Trophoblast cell (in vitro differentiated cells and primary cell): ENCODE results near the gene SLC20A1.

ENCODE experiments used
- DNase-seq, 2 donors: peaks; one replicate each; pipeline ENCODE4 v3.0.0-alpha.2; 2016
- H2AFZ ChIP-seq: 2 replicates; pipeline ENCODE4 v1.6.1; 2013; ENCODE audit warnings: low read length, moderate library complexity, mild to moderate bottlenecking; ENCODE audit not compliant: insufficient read depth, poor library complexity
- H2AK5ac ChIP-seq: 2 replicates; pipeline ENCODE4 v1.6.1; 2013; ENCODE audit warnings: mild to moderate bottlenecking, low read length
- H2BK120ac ChIP-seq: 2 replicates; pipeline ENCODE4 v1.6.1; 2013; ENCODE audit warnings: low read length, mild to moderate bottlenecking, moderate library complexity; ENCODE audit not compliant: insufficient read depth, poor library complexity
- H2BK12ac ChIP-seq: 2 replicates; pipeline ENCODE4 v1.6.1; 2013; ENCODE audit warnings: mild to moderate bottlenecking, low read length, moderate library complexity
- H2BK5ac ChIP-seq: 2 replicates; pipeline ENCODE4 v1.6.1; 2013; ENCODE audit warnings: low read length, low read depth, moderate library complexity, mild to moderate bottlenecking; ENCODE audit not compliant: poor library complexity
- H3K14ac ChIP-seq: 2 replicates; pipeline ENCODE4 v1.6.1; 2013; ENCODE audit warnings: mild to moderate bottlenecking, low read length
- H3K18ac ChIP-seq: 2 replicates; pipeline ENCODE4 v1.6.1; 2013; ENCODE audit warnings: mild to moderate bottlenecking, low read length
- H3K23ac ChIP-seq: 2 replicates; pipeline ENCODE4 v1.6.1; 2013; ENCODE audit warnings: low read length
- H3K27ac ChIP-seq: 2 replicates; pipeline ENCODE4 v1.5.1; 2013; ENCODE audit warnings: low read depth, mild to moderate bottlenecking, inconsistent platforms, low read length, moderate library complexity
- H3K27me3 ChIP-seq: 2 replicates; pipeline ENCODE4 v1.6.1; 2013; ENCODE audit warnings: inconsistent platforms, mild to moderate bottlenecking, low read length, moderate library complexity; ENCODE audit not compliant: insufficient read depth
- H3K36me3 ChIP-seq, 2 experiments: 1 replicate in 1 of 2; 2 replicates in 1 of 2; pipeline ENCODE4 v1.6.1; 2013; ENCODE audit warnings: low read length in 2 of 2, mild to moderate bottlenecking in 2 of 2, moderate library complexity in 1 of 2; ENCODE audit not compliant: insufficient read depth in 2 of 2, control insufficient read depth in 1 of 2
- H3K4ac ChIP-seq: 2 replicates; pipeline ENCODE4 v1.6.1; 2013; ENCODE audit warnings: low read depth, mild to moderate bottlenecking, low read length, moderate library complexity
- H3K4me1 ChIP-seq, 2 experiments: 1 replicate in 1 of 2; 2 replicates in 1 of 2; pipeline ENCODE4 v1.6.1; 2013; ENCODE audit warnings: low read length in 2 of 2, mild to moderate bottlenecking in 2 of 2, moderate library complexity in 1 of 2; ENCODE audit not compliant: insufficient read depth in 2 of 2, control insufficient read depth in 1 of 2
- H3K4me2 ChIP-seq: 2 replicates; pipeline ENCODE4 v1.6.1; 2013; ENCODE audit warnings: inconsistent platforms, mild to moderate bottlenecking, low read length, moderate library complexity
- H3K4me3 ChIP-seq: 2 replicates; pipeline ENCODE4 v1.5.1; 2013; ENCODE audit warnings: mild to moderate bottlenecking, low read depth, low read length, inconsistent platforms
- H3K79me1 ChIP-seq: one replicate; pipeline ENCODE4 v1.6.1; 2013; ENCODE audit warnings: low read length
- H3K79me2 ChIP-seq: 2 replicates; pipeline ENCODE4 v1.6.1; 2013; ENCODE audit warnings: low read length, mild to moderate bottlenecking; ENCODE audit not compliant: control insufficient read depth, insufficient read depth, poor library complexity
- H3K9ac ChIP-seq: 2 replicates; pipeline ENCODE4 v1.6.1; 2013; ENCODE audit warnings: mild to moderate bottlenecking, low read length
- H3K9me3 ChIP-seq: 2 replicates; pipeline ENCODE4 v1.6.1; 2013; ENCODE audit warnings: low read depth, mild to moderate bottlenecking, control low read depth, inconsistent platforms, low read length; ENCODE audit not compliant: insufficient read depth
- H4K12ac ChIP-seq: 2 replicates; pipeline ENCODE4 v1.6.1; 2013; ENCODE audit warnings: low read depth, mild to moderate bottlenecking, low read length, moderate library complexity
- H4K8ac ChIP-seq: 2 replicates; pipeline ENCODE4 v1.6.1; 2013; ENCODE audit warnings: low read depth, mild to moderate bottlenecking, low read length, moderate library complexity
- H4K91ac ChIP-seq: one replicate; pipeline ENCODE4 v1.6.1; 2013; ENCODE audit warnings: low read depth, mild to moderate bottlenecking, low read length, moderate library complexity
- WGBS: extraction: QIAGEN DNeasy Blood & Tissue Kit; methylation state at CpG from one replicate; pipeline ENCODE4 v1.1.7; 2013; ENCODE audit warnings: missing lambda C conversion rate; ENCODE audit not compliant: insufficient read length, insufficient coverage; ENCODE audit errors: extremely low coverage; 5-methylcytosine and 5-hydroxymethylcytosine counted together

Gene SLC20A1

GRCh38 chr2:112698834-112699515, 53.2 kb downstream of the SLC20A1 start:
- Histone ChIP-seq H2BK12ac (no peak overlapping the region), H2BK5ac (no peak overlapping the region), H3K4me1 (no peaks in the 10 kb centered on the region), H2AK5ac (no peak overlapping the region), H4K12ac (no peak overlapping the region), H3K36me3 (no peaks in the 10 kb centered on the region), H3K4me3 (no peak overlapping the region), H3K23ac (no peak overlapping the region), H3K27ac (no peak overlapping the region), H3K18ac (no peak overlapping the region), H3K9ac (no peak overlapping the region), H2AFZ (no peak overlapping the region), H3K14ac (no peak overlapping the region), H4K91ac (no peak overlapping the region), H3K4ac (no peak overlapping the region), H3K9me3 (no peaks in the 10 kb centered on the region), H3K27me3 (no peaks in the 10 kb centered on the region), H3K79me2 (no peaks in the 10 kb centered on the region), H2BK120ac (no peak overlapping the region), H3K79me1 (no peaks in the 10 kb centered on the region), H4K8ac (no peak overlapping the region), H3K4me2 (no peak overlapping the region)
- no peak for DNase-seq
- no CpG with 5 or more reads among the region's 3 CpGs for WGBS

GRCh38 chr2:112699984-112700667, 54.4 kb downstream of the SLC20A1 start:
- no peak overlapping the region for H3K4me2 ChIP-seq
- no peak overlapping the region for H4K12ac ChIP-seq
- no CpG with 5 or more reads among the region's 3 CpGs for WGBS
- no peak overlapping the region for H3K14ac ChIP-seq
- no peaks in the 10 kb centered on the region for H3K27me3 ChIP-seq
- H3K79me1 ChIP-seq, result no peaks in the 10 kb centered on the region
- H2BK120ac ChIP-seq, result no peak overlapping the region
- no peak overlapping the region for H3K27ac ChIP-seq
- H4K8ac ChIP-seq, result no peak overlapping the region
- H3K4me1 ChIP-seq, result no peaks in the 10 kb centered on the region
- H3K23ac ChIP-seq, result no peak overlapping the region
- no peak overlapping the region for H2AK5ac ChIP-seq
- H3K4me3 ChIP-seq, result no peak overlapping the region
- H3K36me3 ChIP-seq, result no peaks in the 10 kb centered on the region
- no peak overlapping the region for H3K9ac ChIP-seq
- no peaks in the 10 kb centered on the region for H3K79me2 ChIP-seq
- H2AFZ ChIP-seq, result no peak overlapping the region
- H2BK5ac ChIP-seq, result no peak overlapping the region
- H4K91ac ChIP-seq, result no peak overlapping the region
- DNase-seq, result peak in 1 of 2 donors; percentile 27
- H3K4ac ChIP-seq, result no peak overlapping the region
- H2BK12ac ChIP-seq, result no peak overlapping the region
- no peak overlapping the region for H3K18ac ChIP-seq
- no peaks in the 10 kb centered on the region for H3K9me3 ChIP-seq

- Histone ChIP-seq H2AK5ac (no peak overlapping the region), H2AFZ (no peak overlapping the region), H3K9ac (no peak overlapping the region), H2BK12ac (no peak overlapping the region), H3K4ac (no peak overlapping the region), H4K91ac (no peak overlapping the region), H3K18ac (no peak overlapping the region), H3K79me1 (no peaks in the 10 kb centered on the region), H3K27me3 (no peaks in the 10 kb centered on the region), H3K9me3 (no peaks in the 10 kb centered on the region), H3K79me2 (no peaks in the 10 kb centered on the region), H4K12ac (no peak overlapping the region), H3K36me3 (no peaks in the 10 kb centered on the region), H3K27ac (no peak overlapping the region), H3K4me1 (peaks cover 2 to 3% of the 10 kb centered on the region in 2 experiments), H3K4me3 (no peak overlapping the region), H2BK120ac (no peak overlapping the region), H3K14ac (no peak overlapping the region), H2BK5ac (no peak overlapping the region), H3K4me2 (no peak overlapping the region), H4K8ac (no peak overlapping the region), H3K23ac (no peak overlapping the region)
- no peak for DNase-seq
- no CpG with 5 or more reads among the region's 8 CpGs for WGBS
These were observed 55.3 kb downstream of the SLC20A1 start for GRCh38 chr2:112701052-112701451.

GRCh38 chr2:112703684-112704083, 57.9 kb downstream of the SLC20A1 start:
- DNase-seq, result no peak
- Histone ChIP-seq H3K4me1 (peaks cover 11 to 13% of the 10 kb centered on the region in 2 experiments), H2AFZ (no peak overlapping the region), H2BK5ac (no peak overlapping the region), H3K36me3 (no peaks in the 10 kb centered on the region), H4K12ac (no peak overlapping the region), H3K4me3 (no peak overlapping the region), H2BK120ac (no peak overlapping the region), H2AK5ac (no peak overlapping the region), H3K14ac (no peak overlapping the region), H3K9me3 (no peaks in the 10 kb centered on the region), H3K27ac (no peak overlapping the region), H3K4ac (no peak overlapping the region), H4K8ac (no peak overlapping the region), H4K91ac (no peak overlapping the region), H2BK12ac (no peak overlapping the region), H3K9ac (no peak overlapping the region), H3K79me1 (no peaks in the 10 kb centered on the region), H3K18ac (no peak overlapping the region), H3K79me2 (no peaks in the 10 kb centered on the region), H3K27me3 (no peaks in the 10 kb centered on the region), H3K23ac (no peak overlapping the region), H3K4me2 (no peak overlapping the region)
- no CpG with 5 or more reads among the region's 2 CpGs for WGBS
